Left forelimb (tissue), 1 donor: ENCODE data around the gene STK25.

Experiments
- DNase-seq: peaks from one replicate; pipeline ENCODE4 v3.0.0-alpha.2; 2018; ENCODE audit warnings: low spot score

The STK25 gene

GRCh38 chr2:241493092-241493491 lies 15.3 kb downstream of the STK25 start:
- no peak for DNase-seq

- DNase-seq = no peak
Observed at GRCh38 chr2:241492174-241492565, 16.2 kb downstream of the STK25 start.

- no peak for DNase-seq
Observed at GRCh38 chr2:241491549-241492173, 16.7 kb downstream of the STK25 start.

GRCh38 chr2:241490825-241491506 lies 17.4 kb downstream of the STK25 start:
- no peak for DNase-seq

GRCh38 chr2:241489733-241490680 lies 18.4 kb downstream of the STK25 start:
- no peak for DNase-seq

- DNase-seq = no peak
Observed at GRCh38 chr2:241489088-241489487, 19.3 kb downstream of the STK25 start.

- no peak for DNase-seq
Observed at GRCh38 chr2:241485172-241485911, 23.0 kb downstream of the STK25 start.

- DNase-seq = no peak
Observed at GRCh38 chr2:241483305-241483704, 25.1 kb downstream of the STK25 start.

GRCh38 chr2:241482126-241482955 lies 26.0 kb downstream of the STK25 start:
- no peak for DNase-seq

GRCh38 chr2:241481687-241482086 lies 26.7 kb downstream of the STK25 start:
- no peak for DNase-seq

GRCh38 chr2:241479026-241479898 lies 29.1 kb downstream of the STK25 start:
- DNase-seq = no peak

GRCh38 chr2:241478166-241478565 lies 30.2 kb downstream of the STK25 start:
- no peak for DNase-seq

GRCh38 chr2:241475267-241475666 lies 33.1 kb downstream of the STK25 start:
- DNase-seq = no peak

- DNase-seq = no peak
Observed at GRCh38 chr2:241473399-241473798, 35.0 kb downstream of the STK25 start.

- no peak for DNase-seq
Observed at GRCh38 chr2:241469746-241470145, 38.6 kb downstream of the STK25 start.

- DNase-seq = no peak
Observed at GRCh38 chr2:241468476-241468781, 40.0 kb downstream of the STK25 start.

GRCh38 chr2:241467777-241468475 lies 40.5 kb downstream of the STK25 start:
- DNase-seq = no peak

- DNase-seq = no peak
Observed at GRCh38 chr2:241466230-241466629, 42.2 kb downstream of the STK25 start.

GRCh38 chr2:241465543-241465942 lies 42.8 kb downstream of the STK25 start:
- DNase-seq = no peak
